GM18867 (cell line): ENCODE results near the gene WDR93.

Source experiments
- ATAC-seq: cut with Tn5 transposase; IDR thresholded peaks from one replicate; pipeline ENCODE4 v1.9.1; 2021; ENCODE audit warnings: mild to moderate bottlenecking, moderate library complexity; ENCODE audit not compliant: unreplicated experiment

WDR93 gene

DNA sequence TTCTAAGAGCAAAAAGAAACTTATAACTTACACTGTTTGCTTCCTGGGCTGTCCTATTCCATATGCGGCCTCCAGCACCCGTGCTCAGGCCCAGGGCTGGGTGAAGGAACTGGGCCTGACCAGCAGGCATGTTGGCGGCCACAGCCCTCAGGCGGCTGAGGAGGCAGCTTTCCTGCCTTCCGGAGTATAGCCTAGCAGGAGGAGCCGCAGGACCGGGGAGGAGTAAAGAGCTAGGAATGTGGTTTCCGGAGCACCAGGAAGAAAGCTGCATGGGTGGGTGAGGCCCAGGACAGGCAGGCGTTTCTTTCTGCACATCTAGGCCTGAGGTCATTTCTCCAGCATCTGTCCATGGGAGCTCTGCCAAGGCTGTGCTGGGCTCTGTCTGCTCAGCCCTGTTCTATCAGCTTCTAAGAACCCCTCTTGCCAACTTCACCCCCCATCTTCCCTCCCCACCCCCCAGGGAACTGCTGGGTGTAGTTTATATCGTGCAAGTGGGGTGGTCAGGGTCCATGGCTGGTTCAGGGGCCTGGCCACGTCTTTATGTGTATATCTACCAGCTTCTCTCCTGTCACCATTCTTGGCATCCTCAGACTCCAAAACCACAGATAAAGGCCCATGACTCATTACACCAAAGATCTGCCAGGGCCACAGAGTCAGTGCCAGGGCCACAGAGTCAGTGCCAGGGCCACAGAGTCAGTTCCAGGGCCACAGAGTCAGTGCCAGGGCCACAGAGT is 27.6 kb upstream of the WDR93 start:
- no peak for ATAC-seq

DNA sequence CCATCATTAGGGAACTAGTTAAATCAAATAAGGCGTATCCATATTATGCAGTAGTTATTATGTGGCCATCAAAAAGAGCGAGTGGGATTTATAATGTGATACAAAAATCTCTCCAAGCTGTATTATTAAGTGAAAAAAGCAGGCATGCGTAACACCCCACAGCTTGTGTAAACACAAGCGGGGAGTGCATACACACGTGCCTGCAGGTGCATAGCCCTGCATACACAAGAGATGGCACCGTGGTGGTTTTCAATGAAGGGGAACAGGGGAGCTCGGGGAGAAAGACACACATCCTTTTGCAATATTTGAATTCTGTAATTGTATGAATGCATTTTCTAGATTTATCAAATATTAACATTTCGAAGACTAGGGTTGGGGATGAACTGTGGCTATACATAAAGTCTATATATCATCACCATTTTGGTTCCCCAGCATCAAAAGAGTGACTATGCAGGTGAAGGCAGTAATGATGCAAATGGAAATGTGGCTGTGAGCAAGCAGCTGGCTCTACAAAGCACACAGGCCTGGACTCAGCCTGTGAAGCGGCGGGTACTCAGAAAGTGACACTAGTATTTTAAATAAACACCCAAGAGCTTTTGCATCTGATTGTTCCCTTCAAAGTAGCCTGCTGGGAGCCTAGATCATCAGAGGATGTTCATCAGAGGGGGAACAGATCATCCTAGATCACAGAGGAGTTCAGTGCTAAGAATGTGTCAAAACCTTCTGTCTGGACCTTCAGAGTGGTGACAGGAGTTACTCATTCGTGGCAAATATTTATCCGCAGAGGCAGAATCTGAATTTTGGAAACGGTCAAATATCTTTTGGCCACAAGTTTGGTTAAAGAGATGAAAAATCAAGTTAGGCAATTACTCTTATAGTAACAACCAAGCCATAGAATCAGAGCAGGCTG is 25.9 kb upstream of the WDR93 start:
- no peak for ATAC-seq

DNA sequence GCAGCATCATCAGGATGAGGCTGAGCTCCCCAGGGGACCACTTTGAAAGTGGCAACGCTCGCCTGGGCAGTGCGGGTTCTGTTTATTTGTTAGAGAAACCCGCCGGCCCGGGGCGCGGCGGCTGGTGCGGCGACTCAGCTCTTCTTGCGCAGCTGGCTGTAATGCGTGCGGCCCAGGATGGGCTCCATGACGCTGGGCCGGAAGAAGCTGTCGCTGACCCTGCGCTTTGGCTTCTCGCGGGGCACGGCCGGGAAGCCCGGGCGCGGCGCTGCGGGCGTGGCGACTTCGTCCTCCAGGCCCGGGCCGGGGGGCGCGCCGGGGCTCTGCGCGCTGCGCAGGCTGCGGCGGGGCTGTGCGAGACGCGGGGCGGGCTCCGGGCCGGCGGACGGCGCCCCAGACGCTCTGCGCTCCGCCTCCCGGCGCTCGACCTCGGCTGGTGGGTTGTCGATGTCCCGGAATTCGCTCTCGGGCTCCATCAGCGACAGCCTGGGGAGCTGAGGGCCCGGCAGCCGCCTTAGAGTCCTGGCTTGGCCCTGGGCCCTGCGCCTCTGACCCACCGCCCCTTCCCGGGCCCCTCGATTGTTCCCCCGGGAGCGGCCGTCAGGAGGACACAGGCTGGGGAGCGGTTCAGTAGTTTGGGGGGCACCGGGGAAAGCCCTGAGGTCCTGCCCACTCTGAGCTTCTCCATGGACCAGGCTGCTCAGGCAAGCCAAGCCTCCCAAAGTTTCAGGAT is 25.0 kb upstream of the WDR93 start:
- ATAC-seq: no peak

DNA sequence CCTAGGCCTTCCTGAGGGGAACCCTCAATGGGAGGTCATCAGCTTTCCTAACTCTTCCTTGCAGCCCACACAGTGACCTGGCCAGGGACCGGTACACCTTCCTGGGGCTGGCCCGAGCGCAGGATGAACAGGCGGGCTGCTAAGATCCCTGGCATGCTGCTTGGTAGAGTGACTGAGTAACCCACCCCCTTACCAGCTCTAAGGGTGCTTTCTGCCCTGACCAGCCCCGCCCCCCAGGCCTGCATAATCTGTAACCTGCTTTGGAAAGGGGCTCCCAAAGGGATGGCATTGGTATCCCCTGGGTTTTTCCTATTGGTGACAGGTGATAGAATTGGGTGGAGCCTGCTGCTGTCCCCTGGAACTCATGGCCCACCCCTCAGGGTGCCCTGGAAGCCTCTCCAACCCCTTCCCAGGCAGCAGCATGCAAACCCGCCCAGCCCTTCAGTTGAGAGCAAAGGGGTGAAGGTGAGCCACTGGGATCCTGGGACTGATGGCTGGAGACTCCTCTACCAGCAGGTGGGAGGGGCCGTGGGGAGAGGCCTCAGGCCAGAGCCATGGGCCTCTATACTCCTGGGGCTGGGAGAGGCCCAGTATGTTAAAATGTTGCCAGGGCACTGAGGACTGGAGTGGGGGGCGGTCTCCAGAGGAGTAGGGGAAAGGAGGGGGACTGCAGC is 24.3 kb upstream of the WDR93 start:
- no peak for ATAC-seq

GRCh38 chr15:89666858-89667705 is 23.5 kb upstream of the WDR93 start:
- ATAC-seq: no peak

DNA sequence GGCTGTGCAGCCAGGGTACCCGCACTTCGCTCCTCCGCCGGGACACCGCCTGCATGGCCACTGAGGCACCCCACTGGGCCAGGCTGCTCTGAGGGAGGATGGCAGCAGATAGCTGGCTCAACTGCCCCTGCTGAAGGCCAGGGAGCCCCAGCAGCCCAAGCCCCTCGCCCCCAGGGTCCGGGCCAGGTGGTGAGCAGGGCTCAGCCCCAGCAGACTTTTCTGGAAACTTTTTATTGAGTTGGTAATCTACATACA is 23.0 kb upstream of the WDR93 start:
- no peak for ATAC-seq

GRCh38 chr15:89668171-89668570 is 22.4 kb upstream of the WDR93 start:
- ATAC-seq: no peak

- ATAC-seq: no peak
Observed at GRCh38 chr15:89669309-89669865, 21.2 kb upstream of the WDR93 start.

GRCh38 chr15:89669941-89670340 is 20.7 kb upstream of the WDR93 start:
- no peak for ATAC-seq

GRCh38 chr15:89670971-89671560 is 19.5 kb upstream of the WDR93 start:
- no peak for ATAC-seq

DNA sequence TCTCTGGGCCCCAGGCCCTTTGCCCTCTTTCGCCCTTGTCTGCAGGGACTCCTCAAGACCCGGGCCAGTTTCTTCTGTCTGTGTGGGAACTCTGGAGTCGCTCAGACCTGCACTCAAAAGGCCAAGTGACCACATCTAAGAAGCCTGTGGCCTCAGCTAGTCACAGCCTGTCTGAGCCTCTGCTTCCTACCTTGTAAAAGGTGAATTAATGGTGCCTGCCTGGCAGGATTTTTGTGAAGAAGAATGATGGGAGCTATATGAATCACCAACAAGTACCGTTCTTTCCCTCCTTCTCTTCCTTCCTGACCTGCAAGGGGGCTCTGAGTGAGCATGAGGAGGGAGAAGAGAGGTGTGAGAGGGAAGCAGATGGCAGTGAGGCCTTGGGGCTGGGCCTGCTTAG is 18.9 kb upstream of the WDR93 start:
- no peak for ATAC-seq

DNA sequence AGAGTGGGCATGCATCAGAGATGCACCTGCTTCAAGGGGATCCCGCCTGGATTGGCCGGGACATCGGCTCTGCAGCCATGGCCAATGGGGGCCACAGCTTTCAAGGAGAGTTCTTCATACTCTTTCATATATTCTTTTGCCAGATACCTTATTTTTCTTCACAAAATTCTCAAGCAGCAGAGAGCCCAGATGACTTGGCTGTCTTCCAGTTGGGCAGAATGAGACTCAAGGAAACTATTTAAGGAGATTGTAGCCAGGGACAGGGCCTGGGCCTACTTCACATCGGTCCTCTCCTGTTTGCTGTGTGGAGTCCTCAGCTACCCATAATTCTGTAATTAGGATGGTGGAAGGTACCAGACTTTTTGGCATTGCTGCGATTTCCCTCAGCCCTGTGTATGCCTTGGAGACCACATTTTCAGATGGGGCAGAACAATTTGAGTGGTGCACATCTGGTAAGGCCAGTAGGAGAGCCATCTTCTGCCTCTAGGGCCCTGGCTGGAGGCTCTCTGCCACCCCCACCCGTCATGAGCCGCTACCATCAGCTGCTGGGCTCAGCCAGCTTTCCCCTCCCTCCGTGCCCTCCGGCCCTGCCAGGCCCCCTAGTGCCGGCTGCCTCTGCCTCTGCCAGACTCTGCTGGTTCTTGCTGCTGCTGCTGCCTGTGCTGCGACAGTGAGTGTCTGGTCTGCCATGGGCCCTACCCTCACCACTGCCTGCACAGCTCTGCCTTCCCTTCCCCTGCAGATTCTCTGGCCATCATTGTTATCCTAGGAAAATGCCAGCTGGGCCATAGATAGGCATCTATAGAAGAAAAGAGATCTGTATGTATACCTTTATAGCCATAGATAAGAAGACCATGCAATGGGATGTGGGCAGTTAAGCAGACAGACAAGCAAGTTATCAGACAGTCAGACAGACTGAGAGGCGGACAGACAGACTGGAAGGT is 18.1 kb upstream of the WDR93 start:
- no peak for ATAC-seq

GRCh38 chr15:89673165-89673512 is 17.5 kb upstream of the WDR93 start:
- ATAC-seq: no peak

DNA sequence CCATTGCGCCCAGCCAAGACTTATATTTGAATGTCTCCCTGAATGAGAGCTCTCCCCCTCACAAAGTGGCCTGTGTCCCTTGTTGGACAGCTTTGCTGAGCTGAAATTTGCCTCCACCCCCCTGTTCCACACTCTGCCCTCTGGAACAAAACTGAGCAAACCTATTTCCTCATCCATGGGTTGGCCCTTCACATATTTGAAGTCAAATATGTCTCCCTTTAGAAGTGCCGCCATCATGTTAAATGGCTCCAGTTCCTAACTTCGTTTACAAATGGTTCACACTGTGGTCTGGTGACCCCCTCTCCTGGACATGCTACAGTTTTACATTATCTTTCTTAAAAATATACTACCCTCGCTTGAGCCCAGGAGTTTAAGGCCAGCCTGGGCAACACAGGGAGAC is 16.1 kb upstream of the WDR93 start:
- no peak for ATAC-seq

- no peak for ATAC-seq
Observed at GRCh38 chr15:89675606-89676005, 15.0 kb upstream of the WDR93 start.

DNA sequence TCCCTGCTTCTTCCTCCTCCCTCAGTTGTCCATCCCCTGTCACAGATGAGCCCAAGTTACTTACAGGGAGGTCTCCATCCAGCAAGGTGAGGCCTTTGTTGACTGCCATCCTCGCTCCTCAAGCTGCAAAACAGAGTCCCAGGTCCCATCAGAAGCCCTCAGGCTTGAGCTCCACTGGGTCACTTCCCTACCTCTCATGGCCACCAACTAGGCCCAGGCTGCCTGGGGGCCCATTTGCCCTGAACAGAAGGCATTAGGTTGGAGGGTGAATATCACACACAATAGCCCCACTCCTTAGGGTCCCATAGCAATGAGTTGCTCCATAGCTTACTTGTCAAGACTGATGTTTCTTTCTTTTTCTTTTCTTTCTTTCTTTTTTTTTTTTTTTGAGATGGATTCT is 13.2 kb upstream of the WDR93 start:
- ATAC-seq: no peak

DNA sequence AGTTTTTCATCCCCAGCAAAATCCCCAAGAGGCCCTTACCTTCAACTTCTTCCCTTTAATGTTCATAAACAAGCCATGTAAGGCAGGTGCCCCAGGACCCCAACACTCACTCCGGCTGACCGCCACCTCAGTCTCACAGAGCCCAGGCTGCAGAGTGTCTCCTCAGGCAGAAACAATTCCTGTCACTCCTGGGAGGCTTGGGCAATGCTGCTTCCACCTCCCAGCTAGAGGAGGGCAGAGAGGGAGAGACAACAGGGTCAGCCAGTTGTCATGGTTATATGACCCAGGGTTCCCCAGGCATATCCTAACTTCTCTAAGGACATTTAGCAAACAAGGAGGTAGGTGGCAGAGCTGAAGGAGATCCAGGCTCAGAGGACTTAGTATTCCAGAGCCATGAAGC is 11.4 kb upstream of the WDR93 start, which contains the start of gene PLIN1:
TSS of gene PLIN1 (minus strand) at position 156 of the 400 bp plus-strand sequence. CDS start 1,878 bp downstream, outside the sequence.
- ATAC-seq: no peak

GRCh38 chr15:89680282-89680873 is 10.2 kb upstream of the WDR93 start:
- ATAC-seq: no peak
